NCI-H2029 treated with DMSO at 0.1 percent for 48 hours (cell line): Measurements from ENCODE around the gene AEBP1.

Source experiments
- DNase-seq: peaks from one replicate; lab custom pipeline; 2025; lab: John Stamatoyannopoulos, UW

AEBP1 gene

GRCh38 chr7:44066494-44067063 lies 37.6 kb upstream of the AEBP1 start:
- no peak for DNase-seq

- DNase-seq, result no peak
Measured at GRCh38 chr7:44067064-44067951, 36.8 kb upstream of the AEBP1 start.

GRCh38 chr7:44068054-44068453 lies 36.1 kb upstream of the AEBP1 start:
- DNase-seq, result no peak

- DNase-seq, result no peak
Measured at GRCh38 chr7:44071726-44072363, 32.3 kb upstream of the AEBP1 start.

GRCh38 chr7:44072364-44073231 lies 31.5 kb upstream of the AEBP1 start:
- DNase-seq, result no peak

- no peak for DNase-seq
Measured at GRCh38 chr7:44073664-44074348, 30.3 kb upstream of the AEBP1 start.

- no peak for DNase-seq
Measured at GRCh38 chr7:44074349-44074695, 29.8 kb upstream of the AEBP1 start.

- DNase-seq, result no peak
Measured at GRCh38 chr7:44075296-44076075, 28.7 kb upstream of the AEBP1 start.

GRCh38 chr7:44076101-44076895 lies 27.8 kb upstream of the AEBP1 start:
- DNase-seq, result no peak

GRCh38 chr7:44077061-44077460 lies 27.1 kb upstream of the AEBP1 start:
- DNase-seq, result no peak

- no peak for DNase-seq
Measured at GRCh38 chr7:44077681-44078091, 26.5 kb upstream of the AEBP1 start.

GRCh38 chr7:44078521-44078920 lies 25.6 kb upstream of the AEBP1 start:
- DNase-seq, result no peak

- no peak for DNase-seq
Measured at GRCh38 chr7:44079331-44080021, 24.7 kb upstream of the AEBP1 start.

GRCh38 chr7:44080118-44080517 lies 24.0 kb upstream of the AEBP1 start:
- no peak for DNase-seq

- DNase-seq, result no peak
Measured at GRCh38 chr7:44080686-44081265, 23.4 kb upstream of the AEBP1 start.

GRCh38 chr7:44081266-44081748 lies 22.8 kb upstream of the AEBP1 start:
- DNase-seq, result no peak

- peak; percentile 89 for DNase-seq
Measured at GRCh38 chr7:44082541-44083207, 21.5 kb upstream of the AEBP1 start.

GRCh38 chr7:44083796-44084195 lies 20.3 kb upstream of the AEBP1 start:
- no peak for DNase-seq
